NCI-H2029 (cell line): ENCODE results near the gene MEGF10.
A peak's percentile ranks its signal among the peaks of the same experiment; 100 is the strongest.
"Not testable (repeated sequence)": the region's sequence is repeated elsewhere in the genome, so short reads cannot be mapped to it uniquely, and the experiment has no call there.

Experiments
- DNase-seq: peaks from one replicate; lab custom pipeline; 2025; lab: John Stamatoyannopoulos, UW

Gene MEGF10

GRCh38 chr5:127298036-127298429 is 7.4 kb downstream of the MEGF10 start:
- no peak for DNase-seq

GRCh38 chr5:127298656-127299055 is 8.1 kb downstream of the MEGF10 start:
- no peak for DNase-seq

GRCh38 chr5:127299678-127300077 is 9.1 kb downstream of the MEGF10 start:
- no peak for DNase-seq

- DNase-seq: no peak
Observed at GRCh38 chr5:127302509-127302908, 11.9 kb downstream of the MEGF10 start.

GRCh38 chr5:127303404-127303803 is 12.8 kb downstream of the MEGF10 start:
- DNase-seq: no peak

- DNase-seq: no peak
Observed at GRCh38 chr5:127305493-127305892, 14.9 kb downstream of the MEGF10 start.

GRCh38 chr5:127306036-127306435 is 15.4 kb downstream of the MEGF10 start:
- no peak for DNase-seq

- no peak for DNase-seq
Observed at GRCh38 chr5:127306647-127307046, 16.1 kb downstream of the MEGF10 start.

- DNase-seq: no peak
Observed at GRCh38 chr5:127307868-127308267, 17.3 kb downstream of the MEGF10 start.

- DNase-seq: not testable (repeated sequence)
Observed at GRCh38 chr5:127308325-127308724, 17.7 kb downstream of the MEGF10 start.

GRCh38 chr5:127308945-127309344 is 18.3 kb downstream of the MEGF10 start:
- no peak for DNase-seq

GRCh38 chr5:127311349-127311748 is 20.8 kb downstream of the MEGF10 start:
- no peak for DNase-seq

GRCh38 chr5:127311781-127312525 is 21.4 kb downstream of the MEGF10 start:
- no peak for DNase-seq

- DNase-seq: no peak
Observed at GRCh38 chr5:127313379-127313778, 22.8 kb downstream of the MEGF10 start.

- DNase-seq: peak; percentile 16
Observed at GRCh38 chr5:127313847-127314473, 23.4 kb downstream of the MEGF10 start.

- no peak for DNase-seq
Observed at GRCh38 chr5:127316011-127316410, 25.4 kb downstream of the MEGF10 start.

- DNase-seq: not testable (repeated sequence)
Observed at GRCh38 chr5:127317385-127317784, 26.8 kb downstream of the MEGF10 start.

GRCh38 chr5:127320032-127320965 is 29.7 kb downstream of the MEGF10 start:
- DNase-seq: no peak

GRCh38 chr5:127321465-127321864 is 30.9 kb downstream of the MEGF10 start:
- no peak for DNase-seq

GRCh38 chr5:127322403-127322802 is 31.8 kb downstream of the MEGF10 start:
- no peak for DNase-seq

GRCh38 chr5:127324756-127325155 is 34.2 kb downstream of the MEGF10 start:
- no peak for DNase-seq

GRCh38 chr5:127326431-127326830 is 35.8 kb downstream of the MEGF10 start:
- no peak for DNase-seq
